Stimulated activated CD8-positive, alpha-beta memory T cell treated with anti-CD3 and anti-CD28 coated beads, Interleukin-12 subunit alpha, Interleukin-12 subunit beta, amount 100 ng/mL, for 4 hours (primary cell): ENCODE data around the gene TMEM183A.
"Not testable (repeated sequence)": the region's sequence is repeated elsewhere in the genome, so short reads cannot be mapped to it uniquely, and the experiment has no call there.

Source experiments
- DNase-seq: peaks from one replicate; pipeline ENCODE4 v3.0.0-alpha.2; 2020; ENCODE audit warnings: low read depth

TMEM183A gene

DNA sequence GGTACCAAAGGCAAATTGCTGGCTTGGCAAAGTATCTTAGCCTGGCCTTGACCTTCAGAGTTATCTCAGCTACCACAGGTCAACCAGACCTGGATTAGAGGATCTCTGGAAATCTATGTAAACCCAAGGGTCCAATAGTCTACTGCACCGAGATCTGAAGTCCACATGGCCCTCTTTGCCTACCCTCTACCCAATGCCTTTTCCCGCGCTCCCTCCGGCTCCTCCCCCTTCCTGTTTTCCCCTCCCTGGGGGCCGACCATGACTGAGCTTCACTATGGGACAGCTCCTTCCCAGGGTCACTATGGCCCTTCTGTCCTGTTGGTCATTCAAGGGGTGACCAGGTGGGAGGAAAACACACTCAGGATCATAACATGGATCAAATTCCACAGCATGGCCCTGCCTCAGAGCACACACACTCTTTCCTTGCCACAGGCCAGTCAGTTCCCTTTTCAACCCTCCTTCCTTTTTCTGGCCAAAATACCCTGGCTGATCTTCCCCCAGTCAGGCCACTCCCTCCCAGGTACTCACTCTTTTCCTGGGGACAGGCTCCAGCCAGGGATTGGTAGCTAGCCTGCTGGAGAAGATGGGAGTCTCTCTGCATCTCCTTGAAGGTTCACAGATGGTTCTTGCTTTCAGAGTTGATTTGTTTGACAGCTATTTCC lies 19.1 kb upstream of the TMEM183A start:
- DNase-seq: no peak

DNA sequence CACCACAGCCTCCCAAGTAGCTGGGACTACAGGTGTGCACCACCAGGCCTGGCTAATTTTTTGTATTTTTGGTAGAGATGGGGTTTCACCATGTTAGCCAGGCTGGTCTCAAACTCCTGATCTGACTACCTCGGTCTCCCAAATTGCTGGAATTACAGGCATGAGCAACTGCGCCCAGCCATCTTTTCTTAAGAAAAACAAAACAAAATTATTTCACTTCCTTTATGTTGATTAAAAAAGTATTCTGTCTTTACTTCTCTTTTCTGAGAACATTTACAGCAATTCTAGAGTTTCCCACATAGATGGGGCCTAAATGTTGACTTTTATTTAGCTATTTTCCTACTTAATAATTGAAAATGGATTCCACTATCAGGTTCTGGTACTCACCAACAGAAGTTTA lies 17.3 kb upstream of the TMEM183A start:
- DNase-seq: no peak

DNA sequence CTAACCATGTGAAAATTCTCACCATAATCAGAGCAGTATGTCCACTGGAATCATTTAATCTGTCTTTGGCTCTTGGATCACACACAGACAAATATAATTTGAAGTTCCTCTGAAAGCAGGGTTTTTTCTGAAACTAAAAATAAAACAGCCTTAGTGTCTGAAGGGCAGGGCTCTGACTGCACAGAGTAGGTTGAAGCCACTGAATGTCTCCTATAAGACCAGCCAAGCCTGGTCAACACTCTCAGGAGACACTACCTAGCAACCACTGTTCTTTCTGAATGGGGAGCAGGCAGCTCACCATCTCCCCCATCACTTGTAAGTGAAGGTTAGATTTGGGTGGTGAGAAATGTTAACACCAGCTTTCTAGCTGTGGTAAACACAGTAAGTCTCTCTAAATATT lies 16.1 kb upstream of the TMEM183A start:
- DNase-seq: no peak

DNA sequence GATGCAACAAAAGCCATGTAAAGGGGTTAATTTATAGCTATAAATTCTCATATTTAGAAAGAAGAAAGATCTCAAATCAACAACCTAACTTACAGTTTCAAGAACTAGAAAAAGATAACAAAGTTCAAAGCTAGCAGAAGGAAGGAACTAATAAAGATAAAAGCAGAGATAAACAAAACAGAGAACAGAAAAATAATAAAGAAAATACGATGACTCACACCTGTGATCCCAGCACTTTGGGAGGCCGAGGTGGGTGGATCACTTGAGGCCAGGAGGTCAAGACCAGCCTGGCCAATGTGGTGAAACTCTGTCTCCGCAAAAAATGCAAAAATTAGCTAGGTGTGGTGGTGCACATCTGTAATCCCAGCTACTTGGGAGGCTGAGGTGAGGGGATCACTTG lies 12.4 kb upstream of the TMEM183A start:
- DNase-seq: no peak

DNA sequence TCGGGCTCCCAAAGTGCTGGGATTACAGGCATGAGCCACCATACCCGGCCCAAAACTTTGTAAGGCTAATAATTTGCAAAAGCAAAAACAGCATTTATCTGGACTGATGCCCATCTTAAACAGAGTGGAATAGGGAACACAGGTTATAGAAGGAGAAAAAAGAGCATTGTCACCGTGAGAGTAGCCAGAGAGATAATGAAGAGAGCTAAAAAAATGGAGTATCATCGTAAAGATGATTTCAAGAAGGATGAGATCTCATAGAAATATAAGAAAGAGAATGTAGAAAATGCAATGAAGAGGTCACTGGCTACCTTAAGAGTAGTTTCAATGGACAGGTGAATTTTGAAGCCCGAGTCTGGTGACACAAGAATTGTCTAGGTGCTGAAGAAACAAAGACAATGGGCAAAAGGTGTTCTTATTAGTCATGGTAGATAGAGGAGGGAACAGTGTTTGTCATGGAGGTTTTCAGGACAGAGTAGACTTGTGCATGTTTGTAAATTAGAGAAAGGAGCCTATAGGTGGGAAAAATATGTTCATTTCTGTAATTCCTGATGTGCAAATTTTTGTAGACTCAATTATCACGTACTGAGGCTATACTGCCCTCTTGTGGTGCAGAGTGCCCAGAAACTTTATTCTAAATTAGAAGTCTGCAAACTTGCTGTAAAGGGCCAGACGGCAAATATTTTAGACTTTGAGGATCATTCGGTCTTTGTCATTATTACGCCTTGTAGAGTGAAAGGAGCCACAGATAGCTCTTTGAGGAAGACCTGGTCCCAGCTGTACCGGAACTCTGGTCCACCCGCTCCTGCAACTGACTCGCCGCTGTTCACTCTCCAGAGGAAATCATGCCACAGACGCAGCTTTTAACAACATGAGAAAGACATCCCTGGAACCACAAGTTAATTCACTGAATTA lies 8.1 kb upstream of the TMEM183A start:
- DNase-seq: peak; percentile 6

DNA sequence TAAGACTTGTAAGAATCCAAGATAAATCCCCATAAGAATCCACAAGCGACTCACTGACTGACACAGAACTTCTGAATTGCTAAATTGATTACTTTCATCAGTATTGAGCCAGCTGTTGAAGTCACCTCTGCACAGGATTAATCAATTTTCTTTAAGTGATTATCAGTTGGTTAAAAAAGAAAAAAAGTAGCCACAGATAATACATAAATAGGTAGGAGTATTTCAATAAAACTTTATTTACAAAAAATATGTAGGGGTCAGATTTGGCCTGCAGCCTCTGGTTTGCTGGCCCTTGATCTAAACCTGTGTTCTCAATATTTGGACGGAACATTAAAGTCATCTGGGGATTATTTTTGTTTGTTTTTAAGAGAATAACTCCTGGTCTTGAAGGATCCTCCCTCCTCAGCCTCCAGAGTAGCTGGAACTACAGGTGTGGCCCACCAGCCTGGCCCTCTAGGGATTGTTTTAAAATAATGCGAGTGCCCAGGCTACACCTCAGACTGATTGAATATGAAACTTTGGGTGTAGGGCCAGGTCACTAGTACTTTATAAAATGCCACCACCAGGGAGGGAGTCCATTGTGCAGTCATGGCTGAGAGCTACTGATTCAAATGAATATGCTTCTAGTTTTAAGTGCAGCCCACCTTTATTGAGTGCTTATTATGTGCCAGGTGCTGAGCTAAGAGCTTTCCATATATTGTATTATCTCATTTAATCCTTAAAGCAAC lies 6.8 kb upstream of the TMEM183A start:
- DNase-seq: no peak

DNA sequence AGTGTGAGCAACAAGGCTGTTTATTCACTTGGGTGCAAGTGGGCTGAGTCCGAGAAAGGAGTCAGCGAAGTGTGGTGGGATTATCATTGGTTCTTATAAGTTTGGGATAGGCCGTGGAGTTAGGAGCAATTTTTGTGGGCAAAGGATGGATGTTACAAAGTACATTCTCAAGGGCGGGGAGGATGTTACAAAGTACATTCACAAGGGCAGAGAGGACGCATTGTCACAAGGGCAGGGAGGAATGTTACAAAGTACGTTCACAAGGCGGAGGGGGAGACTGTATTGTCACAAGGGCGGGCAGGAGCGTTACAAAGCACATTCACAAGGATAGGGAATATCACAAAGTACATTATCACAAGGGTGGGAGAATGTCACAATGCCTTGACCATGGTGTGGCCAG lies 5.2 kb upstream of the TMEM183A start:
- no peak for DNase-seq

DNA sequence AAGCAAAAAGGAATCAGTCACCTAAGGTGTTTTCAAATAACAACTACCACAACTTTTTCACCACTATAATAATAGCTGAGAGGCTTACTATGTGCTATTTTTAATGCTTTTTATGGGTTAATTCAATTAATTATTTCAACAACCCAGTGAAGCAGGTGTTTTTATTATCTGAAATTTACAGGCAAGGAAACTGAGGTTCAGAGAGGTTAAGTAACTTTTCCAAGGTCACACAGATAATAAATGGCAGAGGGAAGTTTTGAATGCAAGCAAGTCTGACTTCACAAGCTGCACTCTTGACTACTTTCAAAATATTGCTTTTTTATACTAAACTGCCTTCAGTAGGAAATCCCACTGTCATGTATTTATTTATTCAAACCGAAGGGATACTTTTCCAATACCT lies 4.2 kb upstream of the TMEM183A start:
- DNase-seq: no peak

DNA sequence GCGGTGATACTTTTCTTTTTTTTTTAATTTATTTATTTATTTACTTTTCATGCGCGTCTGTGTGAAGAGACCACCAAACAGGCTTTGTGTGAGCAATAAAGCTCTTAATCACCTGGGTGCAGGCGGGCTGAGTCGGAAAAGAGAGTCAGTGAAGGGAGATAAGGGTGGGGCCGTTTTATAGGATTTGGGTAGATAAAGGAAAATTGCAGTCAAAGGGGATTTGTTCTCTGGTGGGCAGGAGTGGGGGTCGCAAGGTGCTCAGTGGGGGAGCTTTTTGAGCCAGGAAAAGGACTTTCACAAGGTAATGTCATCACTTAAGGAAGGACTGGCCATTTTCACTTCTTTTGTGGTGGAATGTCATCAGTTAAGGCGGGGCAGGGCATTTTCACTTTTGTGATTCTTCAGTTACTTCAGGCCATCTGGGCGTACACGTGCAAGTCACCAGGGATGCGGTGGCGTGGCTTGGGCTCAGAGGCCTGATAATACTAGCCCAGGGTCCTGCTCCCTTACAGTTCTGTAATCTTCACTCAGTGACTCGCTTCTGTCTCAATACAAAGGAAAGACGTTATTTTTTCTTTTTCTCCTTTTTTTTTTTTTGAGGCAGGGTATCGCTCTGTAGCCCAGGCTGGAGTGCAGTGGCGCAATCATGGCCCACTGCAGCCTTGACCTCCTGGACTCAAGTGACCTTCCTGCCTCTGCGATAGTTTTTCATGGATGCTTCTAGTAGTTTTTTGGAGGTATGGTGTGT lies 1.6 kb upstream of the TMEM183A start:
- not testable (repeated sequence) for DNase-seq

DNA sequence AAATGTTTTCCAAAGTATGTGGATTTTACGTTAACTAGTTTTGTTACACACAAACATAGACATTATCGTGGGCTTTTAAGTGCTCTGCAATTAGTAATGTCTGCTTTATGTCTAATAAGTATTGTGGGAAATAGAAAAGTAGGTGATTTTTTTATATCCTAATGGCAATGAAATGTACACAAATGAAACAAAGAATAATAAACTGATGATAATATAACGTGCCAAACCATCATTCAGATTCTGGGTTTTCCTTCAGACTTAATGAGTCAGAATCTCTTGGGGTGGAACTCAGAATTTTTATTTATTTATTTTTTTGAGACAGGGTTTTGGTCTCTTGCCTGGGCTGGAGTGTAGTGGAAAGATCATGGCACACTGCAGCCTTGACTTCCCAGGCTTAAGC lies 2.0 kb downstream of the TMEM183A start:
- no peak for DNase-seq

DNA sequence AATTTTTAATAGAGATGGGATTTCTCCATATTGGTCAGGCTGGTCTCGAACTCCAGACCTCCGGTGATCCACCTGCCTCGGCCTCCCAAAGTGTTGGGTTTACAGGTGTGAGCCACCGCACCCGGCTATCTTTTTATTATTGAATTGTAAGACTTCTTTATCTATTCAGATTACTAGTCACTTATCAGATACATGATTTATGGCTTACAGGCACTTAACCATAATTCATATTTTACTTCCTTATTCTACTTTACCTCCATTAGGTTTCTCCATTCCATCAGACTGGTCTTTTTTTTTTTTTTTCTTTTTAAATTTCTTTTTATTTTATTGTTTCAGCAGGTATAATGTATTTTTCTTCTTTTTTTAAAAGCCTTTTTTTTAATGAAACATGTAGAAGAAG lies 4.4 kb downstream of the TMEM183A start:
- DNase-seq: no peak

DNA sequence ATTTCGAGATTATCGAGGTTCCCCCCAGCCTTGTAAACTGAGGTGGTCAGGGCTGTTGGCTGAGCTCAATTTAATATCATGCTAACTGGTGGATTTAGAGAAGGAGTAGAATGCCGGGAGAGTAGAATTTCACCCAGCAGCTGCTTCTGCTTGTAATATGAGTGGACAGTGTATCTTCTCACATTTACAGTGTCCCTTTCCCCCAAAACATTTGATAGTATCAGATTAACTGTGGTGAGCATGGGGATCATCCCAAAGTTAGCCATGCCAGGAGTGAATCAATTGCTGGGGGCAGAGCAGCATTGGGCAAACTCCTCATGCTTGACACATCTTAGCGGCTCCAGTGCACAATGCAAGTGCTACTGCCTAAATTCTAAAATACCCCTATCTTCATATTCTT lies 9.9 kb downstream of the TMEM183A start:
- no peak for DNase-seq

DNA sequence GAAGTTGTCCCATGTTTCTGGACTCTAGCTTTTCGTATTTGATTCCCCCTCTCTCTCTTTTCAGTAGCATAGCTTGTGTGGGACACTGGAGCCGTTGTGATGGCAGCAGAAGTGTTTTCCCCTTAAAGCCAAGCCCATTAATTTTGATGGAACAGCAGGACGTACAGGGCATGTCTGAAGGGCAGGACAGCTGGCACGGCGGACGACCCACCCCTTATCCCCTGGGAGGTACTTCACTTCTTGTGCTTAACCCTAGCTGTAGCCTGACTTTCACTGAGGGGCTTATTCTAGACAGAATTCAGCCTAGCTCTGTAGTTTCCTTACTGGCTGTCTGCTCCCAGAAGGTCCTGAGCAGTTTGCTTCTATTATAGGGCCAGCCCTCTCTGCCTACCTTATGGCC lies 10.5 kb downstream of the TMEM183A start:
- DNase-seq: no peak

DNA sequence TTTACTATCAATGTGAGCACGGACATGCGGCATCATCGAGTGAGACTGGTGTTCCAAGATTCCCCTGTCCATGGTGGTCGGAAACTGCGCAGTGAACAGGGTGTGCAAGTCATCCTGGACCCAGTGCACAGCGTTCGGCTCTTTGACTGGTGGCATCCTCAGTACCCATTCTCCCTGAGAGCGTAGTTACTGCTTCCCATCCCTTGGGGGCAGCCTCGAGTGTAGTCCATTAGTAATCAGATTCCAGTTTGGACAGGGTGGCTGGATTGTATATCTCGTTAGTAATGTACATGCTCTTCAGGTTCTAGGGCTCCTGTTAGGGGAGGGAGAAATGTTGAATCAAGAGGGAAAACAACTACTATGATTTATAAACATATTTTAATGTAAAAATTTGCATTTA lies 15.7 kb downstream of the TMEM183A start:
- DNase-seq: not testable (repeated sequence)

DNA sequence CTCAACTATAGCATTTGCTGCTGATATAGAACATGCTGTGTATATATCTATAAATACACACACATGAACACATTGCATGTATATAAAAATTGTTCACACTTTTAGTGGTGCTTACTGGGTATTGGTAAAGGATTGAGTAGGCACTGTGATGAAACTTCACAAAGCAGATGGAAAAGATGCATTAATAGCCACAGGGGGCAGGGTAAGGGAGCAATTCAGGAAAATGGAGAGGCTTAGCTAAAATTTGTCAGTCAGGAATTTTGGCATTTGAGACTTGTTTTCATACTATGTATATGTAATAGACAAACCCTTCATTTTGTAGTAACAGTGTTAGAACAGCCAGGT lies 18.5 kb downstream of the TMEM183A start:
- DNase-seq: no peak

DNA sequence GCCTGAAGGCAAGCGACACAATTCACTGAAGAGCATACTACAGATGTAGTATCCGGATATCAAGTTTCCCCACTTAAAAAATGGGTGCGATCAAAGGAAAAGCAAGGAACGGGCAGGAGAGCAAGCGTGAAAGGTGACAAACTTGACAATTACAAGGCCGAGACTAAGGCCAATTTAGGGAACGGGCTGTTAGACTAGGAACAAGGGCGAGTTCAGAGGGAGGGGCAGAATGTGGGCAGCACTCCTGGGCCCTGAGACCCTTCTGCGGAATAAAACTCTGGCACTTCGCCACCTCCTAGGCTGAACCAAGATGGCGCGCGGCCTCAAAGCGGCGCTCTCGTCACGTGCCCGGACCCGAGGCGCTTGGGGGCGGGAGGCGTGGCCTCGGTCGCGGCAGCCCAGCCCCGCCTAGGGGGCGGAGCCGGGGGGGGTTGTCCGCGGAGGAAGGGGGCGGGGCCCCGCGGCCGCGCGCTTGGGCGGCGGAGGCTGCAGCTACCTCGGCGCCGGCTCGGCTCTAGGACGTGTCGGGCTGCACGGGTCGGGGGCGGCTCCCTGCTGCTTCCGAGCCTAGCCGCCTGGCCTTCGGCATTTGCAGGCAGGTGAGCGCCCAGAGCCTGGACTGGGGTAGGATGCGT lies 19.0 kb downstream of the TMEM183A start, which contains the start of gene PPFIA4:
PPFIA4 (plus strand) TSS at position 461 of the 635 bp plus-strand sequence. CDS start 12,518 bp downstream, outside the sequence.
- DNase-seq: peak; percentile 79

DNA sequence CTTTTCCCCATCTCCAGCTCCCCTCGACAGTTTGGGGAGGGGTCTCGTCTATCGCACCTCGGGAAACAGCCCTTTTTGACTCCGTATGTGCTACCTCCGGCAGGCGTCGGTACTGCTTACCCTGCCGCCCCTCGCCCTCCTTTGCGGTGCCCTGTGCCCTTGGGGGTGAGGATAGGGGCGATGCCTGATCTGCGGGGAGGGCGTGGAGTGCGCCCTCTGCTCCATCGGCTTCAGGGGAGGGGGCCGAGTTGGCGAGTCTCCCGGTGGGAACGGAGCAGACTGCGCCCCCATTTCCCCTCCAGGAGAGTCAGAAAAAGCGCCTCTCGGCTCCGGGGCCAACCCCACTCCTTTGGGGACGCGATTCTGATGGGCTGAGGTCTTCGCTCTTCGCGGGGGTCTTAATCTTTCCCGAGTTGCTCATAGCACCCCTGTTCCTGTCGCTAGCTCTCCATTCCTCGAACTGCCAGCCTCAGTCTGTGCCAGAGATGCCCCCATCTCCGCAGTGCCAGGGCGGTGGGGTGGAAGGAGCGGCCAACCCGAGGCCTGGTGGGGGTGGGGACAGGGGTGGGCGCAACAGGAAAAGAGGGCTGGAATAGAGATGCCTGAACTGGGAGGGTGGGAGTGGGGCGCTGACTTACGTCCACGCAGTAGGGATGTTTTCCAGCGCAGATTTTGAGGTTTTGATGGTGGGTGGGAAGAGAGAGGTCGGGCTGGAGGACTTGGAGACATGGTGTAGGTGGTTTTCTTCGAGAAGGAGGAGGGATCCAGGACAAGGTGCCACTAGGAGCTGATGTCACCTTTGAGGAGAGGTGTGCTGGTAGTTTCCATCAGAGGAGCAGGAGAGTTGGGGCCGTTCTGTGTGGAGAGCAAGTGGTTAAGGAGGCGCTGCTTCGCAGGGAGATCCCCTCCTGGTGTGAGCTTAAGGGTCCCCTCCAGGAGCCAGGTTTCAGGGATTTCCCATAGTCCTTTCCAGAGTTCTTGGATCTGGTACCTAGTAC lies 19.8 kb downstream of the TMEM183A start:
- DNase-seq: no peak

DNA sequence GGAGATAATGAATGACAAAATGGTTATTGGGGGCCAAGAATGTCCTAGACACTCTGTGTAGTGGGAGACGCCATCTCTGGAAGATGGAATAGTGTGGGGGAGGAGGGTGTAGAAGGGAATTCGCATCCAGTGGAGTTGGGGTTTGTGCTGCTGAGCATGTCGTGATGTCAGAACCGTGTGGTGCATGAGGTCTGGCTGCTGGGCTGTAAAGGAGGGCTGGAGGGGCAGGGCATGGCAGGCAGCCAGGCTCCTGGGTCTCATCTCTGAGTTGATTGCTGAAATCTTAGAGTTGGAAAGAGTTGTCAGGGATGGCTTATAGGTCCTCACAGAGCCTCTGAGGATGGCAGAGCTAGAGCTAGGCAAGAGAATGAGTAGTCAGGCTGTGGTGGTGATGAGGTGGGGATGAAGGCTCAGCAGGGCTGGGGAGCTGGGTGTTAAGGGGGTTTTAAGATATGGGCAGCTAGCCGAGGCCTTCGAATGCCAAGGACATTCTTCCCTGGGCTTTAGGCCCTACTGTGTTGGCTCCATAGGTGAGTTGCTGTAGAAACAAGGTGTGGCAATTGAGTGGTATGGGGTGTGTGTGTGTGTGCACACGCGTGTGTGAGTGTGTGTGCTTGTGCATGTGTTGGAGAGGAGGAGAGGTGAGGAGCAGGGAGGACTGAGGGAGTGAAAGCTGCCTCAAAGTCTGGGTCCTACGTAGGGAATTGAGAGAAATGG lies 21.1 kb downstream of the TMEM183A start:
- DNase-seq: no peak

DNA sequence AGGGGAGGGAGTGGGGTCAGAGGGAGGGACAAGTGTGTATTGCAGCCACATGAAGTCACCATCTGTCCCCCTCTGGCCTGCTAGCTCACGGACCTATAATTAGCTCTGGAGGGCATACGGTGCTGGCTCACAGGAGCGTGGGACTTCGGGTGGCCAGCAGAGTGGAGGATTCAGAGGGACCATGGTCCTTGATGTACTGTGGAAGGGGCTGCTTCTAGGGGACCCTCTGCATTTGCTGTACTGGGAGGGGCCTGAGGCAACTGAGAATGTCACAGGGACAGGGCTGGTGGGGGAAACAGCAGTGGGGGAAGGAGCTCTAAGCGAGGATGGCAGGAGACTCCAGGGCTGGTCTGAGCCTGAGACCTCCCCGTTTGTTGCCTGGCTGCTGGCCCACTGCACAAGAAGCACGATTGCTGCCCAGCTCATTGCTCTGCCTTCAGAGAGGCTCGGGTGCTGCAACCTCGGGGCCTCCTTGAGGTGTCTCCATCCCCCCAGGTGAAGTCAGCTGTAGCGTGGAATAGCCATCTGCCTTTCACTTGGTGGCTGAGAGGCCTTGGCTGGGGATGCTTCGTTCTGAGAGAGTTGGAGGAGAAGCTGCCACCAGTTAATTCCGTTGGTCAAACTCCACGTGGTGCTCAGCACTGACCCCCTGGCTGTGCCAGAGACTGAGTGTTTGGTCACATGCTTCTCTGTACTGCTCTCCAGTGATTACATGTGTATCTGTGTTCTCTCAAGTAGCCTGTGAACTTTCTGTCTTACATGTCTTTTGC lies 21.8 kb downstream of the TMEM183A start:
- DNase-seq: no peak
